ENCODE results near the gene LAMTOR2. TPM values are rescaled to one million over a fixed set of nuclear protein-coding genes. Genes with fewer than 3 reads are reported as not detected.

LAMTOR2 gene
- total and polyA plus RNA-seq, 2 of the 4 experiments (the other 2 are of a cell fraction): 50.0 to 89.0 TPM

- no CpG with 5 or more reads among the region's 3 CpGs for WGBS, 2 experiments (ENCODE audit: extremely low coverage in 2 of 2, insufficient read length in 1 of 2)
- BruUV-seq (replicated peaks): no TSS peak
- H3K14ac ChIP-seq (replicated peaks; ENCODE audit: low read depth, low read length): no peak overlapping the region
- no peak overlapping the region for H3K27ac ChIP-seq (ENCODE audit: insufficient read depth, low read length)
- ChIA-PET CTCF (interaction anchor here (0.5 to 1.6 kb wide), 2 partner anchors 9 to 120 kb away, joined by 3 to 5 read pairs; no protein-coding TSS in a partner anchor), POLR2A (ENCODE audit: unreplicated experiment) (no interaction called here)
- no peak overlapping the region for H2BK5ac ChIP-seq (ENCODE audit: low read depth, low read length, poor library complexity, severe bottlenecking)
- no peak overlapping the region for H3K23ac ChIP-seq (ENCODE audit: low read depth, low read length)
- no peak overlapping the region for H3K4ac ChIP-seq (ENCODE audit: low read depth, low read length)
- H3K56ac ChIP-seq (ENCODE audit: extremely low read depth, insufficient read depth, low read length): no peak overlapping the region
- H4K91ac ChIP-seq (ENCODE audit: insufficient read depth, low read depth, low read length): no peak overlapping the region
- H3K4me1 ChIP-seq (ENCODE audit: control insufficient read depth, insufficient read depth, low read length): peaks cover 26% of the 10 kb centered on the region
- no peak overlapping the region for H3K9ac ChIP-seq (ENCODE audit: low read depth, low read length)
- in situ Hi-C loops (cut with MboI; ENCODE audit: low sequenced_read_pairs): no loop called here
- no peak overlapping the region for H3K4me2 ChIP-seq (ENCODE audit: low read depth, low read length)
- no peak overlapping the region for H3K4me3 ChIP-seq (ENCODE audit: insufficient read depth, low read depth, low read length)
- no peak for TF ChIP-seq MAFK (IDR thresholded peaks at IDR 0.05; ENCODE audit: low read depth, low read length)
- no peak for TF ChIP-seq FOS (IDR thresholded peaks at IDR 0.05; ENCODE audit: low read depth, low read length)
- no peak for TF ChIP-seq RAD21 (IDR thresholded peaks at IDR 0.05; ENCODE audit: low read length)
- no peak for TF ChIP-seq USF2 (IDR thresholded peaks at IDR 0.05; ENCODE audit: low read depth, low read length)
- TF ChIP-seq RFX5 (IDR thresholded peaks at IDR 0.05; ENCODE audit: low read depth, low read length): no peak
- no peak for TF ChIP-seq BHLHE40 (IDR thresholded peaks at IDR 0.05; ENCODE audit: low read depth, low read length)
- no peak for TF ChIP-seq POLR2A (IDR thresholded peaks at IDR 0.05; ENCODE audit: low read depth, low read length)
- no peak for TF ChIP-seq CHD1 (IDR thresholded peaks at IDR 0.05; ENCODE audit: low read depth, low read length)
- no peak for TF ChIP-seq NFE2L2 (IDR thresholded peaks at IDR 0.05; ENCODE audit: low read depth, low read length)
- no peak for TF ChIP-seq RCOR1 (IDR thresholded peaks at IDR 0.05; ENCODE audit: insufficient replicate concordance, low read length)
- TF ChIP-seq SMC3 (IDR thresholded peaks at IDR 0.05; ENCODE audit: low read depth, low read length): no peak
- no peak for TF ChIP-seq CEBPB (IDR thresholded peaks at IDR 0.05; ENCODE audit: low read depth, low read length)
- no peak for TF ChIP-seq MAZ (IDR thresholded peaks at IDR 0.05; ENCODE audit: borderline replicate concordance, low read depth, low read length)
- TF ChIP-seq MXI1 (IDR thresholded peaks at IDR 0.05; ENCODE audit: borderline replicate concordance, low read depth, low read length): no peak
- H3K18ac ChIP-seq (ENCODE audit: low read depth, low read length): no peak overlapping the region
- peaks cover 37% of the 10 kb centered on the region for H3K36me3 ChIP-seq (ENCODE audit: control insufficient read depth, insufficient read depth, low read length)
- H3K9me3 ChIP-seq (ENCODE audit: control insufficient read depth, insufficient read depth, low read length): no peaks in the 10 kb centered on the region
- peaks cover 45% of the 10 kb centered on the region for H4K20me1 ChIP-seq (ENCODE audit: insufficient read depth, low read length)
- no peak for ATAC-seq (ENCODE audit: low read depth)
- no peak overlapping the region for H2BK20ac ChIP-seq (ENCODE audit: low read depth, low read length)
- dilution Hi-C loops (cut with HindIII; ENCODE audit: low sequenced_read_pairs, unreplicated experiment): no loop called here
- H2AFZ ChIP-seq (replicated peaks; ENCODE audit: low read length, poor library complexity): no peak overlapping the region
- peaks cover 17% of the 10 kb centered on the region for H3K9me1 ChIP-seq (ENCODE audit: insufficient read depth, low read length)
- no peak overlapping the region for H2BK15ac ChIP-seq (ENCODE audit: low read depth, low read length)
- DNase-seq: no peak
- peaks cover 30 to 65% of the 10 kb centered on the region in 2 experiments for H3K79me1 ChIP-seq (ENCODE audit: low read depth in 1 of 2, low read length in 2 of 2)
- H2BK120ac ChIP-seq (ENCODE audit: low read depth, low read length): no peak overlapping the region
- intact Hi-C loops (cut with micrococcal nuclease): no loop called here
- H2AK5ac ChIP-seq (ENCODE audit: low read depth, low read length): no peak overlapping the region
- H4K5ac ChIP-seq (ENCODE audit: low read depth, low read length): no peak overlapping the region
- H2AK9ac ChIP-seq (replicated peaks; ENCODE audit: low read depth, low read length, poor library complexity): no peak overlapping the region
- H3K27me3 ChIP-seq (ENCODE audit: control insufficient read depth, insufficient read depth, low read length): no peaks in the 10 kb centered on the region
- H4K8ac ChIP-seq (ENCODE audit: low read depth in 2 of 2, low read length in 2 of 2): no peak overlapping the region
These were observed 20.6 kb downstream of the LAMTOR2 start for GRCh38 chr1:156075162-156075561.
